NCI-H1436 treated with DMSO at 0.1 percent for 48 hours (cell line): ENCODE measurements around the gene MIEF2.

Experiments used
- DNase-seq: peaks from one replicate; lab custom pipeline; 2025; lab: John Stamatoyannopoulos, UW

Gene MIEF2

GRCh38 chr17:18256776-18257175 is 3.7 kb upstream of the MIEF2 start:
- DNase-seq = no peak

- no peak for DNase-seq
Observed at GRCh38 chr17:18257268-18257981, 3.0 kb upstream of the MIEF2 start.

- no peak for DNase-seq
Observed at GRCh38 chr17:18257982-18258355, 2.5 kb upstream of the MIEF2 start.

DNA sequence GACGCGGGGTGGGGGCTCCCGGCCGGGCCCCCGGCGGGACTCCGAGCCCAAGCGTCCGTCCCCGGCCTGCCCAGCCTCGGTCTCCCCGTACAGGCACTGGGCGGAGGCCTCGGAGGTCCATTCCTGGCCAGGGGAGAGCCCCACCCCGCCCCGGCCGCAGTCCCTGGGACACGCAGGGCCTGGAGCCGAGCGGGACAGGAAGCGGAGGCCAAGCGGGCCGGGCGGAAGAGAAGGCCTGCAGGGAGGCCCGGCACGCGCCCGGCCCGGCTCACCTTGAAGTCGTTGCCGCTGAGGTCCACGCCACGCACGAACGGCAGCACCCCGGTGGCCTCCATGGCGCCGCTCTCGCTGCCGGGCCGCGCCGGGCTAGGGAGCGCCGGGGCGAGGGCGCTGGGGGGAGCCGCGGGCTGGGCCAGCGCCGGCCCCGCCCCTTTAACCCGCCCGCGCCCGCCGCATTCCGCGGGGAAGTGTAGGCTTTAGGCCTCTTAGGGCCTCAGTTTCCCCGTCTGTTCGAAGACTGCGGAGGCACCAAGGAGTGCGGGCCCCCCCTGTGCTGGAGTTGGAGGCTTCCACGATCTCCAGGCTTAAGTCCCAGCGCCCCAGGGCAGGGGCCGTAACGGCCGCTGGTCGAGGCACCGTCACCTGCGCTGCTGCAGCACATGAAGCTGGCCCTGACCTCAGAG is 2.0 kb upstream of the MIEF2 start, which contains the start of gene FLII:
Gene FLII (minus strand): TSS at position 383 of the 683 bp plus-strand sequence. CDS start 48 bp downstream, at position 335.
- DNase-seq = no peak

DNA sequence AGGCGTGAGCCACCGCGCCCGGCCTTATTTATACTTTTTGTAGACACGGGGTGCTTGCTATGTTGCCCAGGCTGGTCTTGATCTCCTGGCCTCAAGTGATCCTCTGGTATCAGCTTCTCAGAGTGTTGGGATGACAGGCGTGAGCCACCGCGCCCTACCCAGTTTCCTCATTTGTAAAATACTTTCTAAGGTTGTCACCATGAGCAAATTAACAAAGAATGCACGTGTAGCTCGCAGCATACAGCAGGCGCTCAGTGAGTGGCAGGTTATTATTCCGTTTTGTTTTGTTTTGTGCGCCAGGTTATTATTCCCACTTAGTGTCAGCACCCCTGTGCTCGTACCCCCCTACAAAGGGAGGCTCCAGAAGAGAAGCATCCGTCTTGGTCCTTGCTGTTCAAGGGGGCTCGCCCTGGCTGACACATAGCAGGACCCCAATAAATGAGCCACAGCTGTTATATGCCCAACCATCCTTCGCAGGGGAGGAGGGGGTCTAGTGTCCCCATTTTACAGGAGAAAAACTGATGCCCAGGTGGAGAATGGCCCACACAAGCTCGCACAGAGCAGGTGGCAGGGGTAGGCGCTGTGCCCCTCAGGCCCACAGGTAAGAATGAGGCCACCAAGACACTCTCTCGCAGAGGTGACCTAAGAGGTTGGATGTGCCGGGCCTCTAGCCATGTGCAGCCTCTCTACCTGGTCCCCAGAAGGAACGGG is 686 bp upstream of the MIEF2 start:
- no peak for DNase-seq

DNA sequence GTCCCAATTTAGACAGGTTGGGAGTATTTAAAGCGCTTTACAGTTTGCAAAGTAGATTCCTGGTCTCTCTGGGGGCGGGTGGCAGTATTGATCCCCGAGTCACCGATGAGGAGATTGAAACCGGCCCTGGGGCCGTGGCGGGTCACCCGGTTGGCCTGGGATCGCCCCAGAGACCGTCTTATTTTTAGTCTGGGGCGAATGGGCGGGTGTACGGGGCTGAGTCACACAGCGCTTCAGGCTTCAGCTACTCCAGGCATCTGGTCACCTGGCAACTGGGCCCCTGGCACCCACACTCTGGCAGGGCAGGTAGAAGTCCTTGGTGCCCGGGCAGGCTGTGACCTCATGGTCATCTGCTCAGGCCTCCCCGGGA is 669 bp downstream of the MIEF2 start:
- no peak for DNase-seq

DNA sequence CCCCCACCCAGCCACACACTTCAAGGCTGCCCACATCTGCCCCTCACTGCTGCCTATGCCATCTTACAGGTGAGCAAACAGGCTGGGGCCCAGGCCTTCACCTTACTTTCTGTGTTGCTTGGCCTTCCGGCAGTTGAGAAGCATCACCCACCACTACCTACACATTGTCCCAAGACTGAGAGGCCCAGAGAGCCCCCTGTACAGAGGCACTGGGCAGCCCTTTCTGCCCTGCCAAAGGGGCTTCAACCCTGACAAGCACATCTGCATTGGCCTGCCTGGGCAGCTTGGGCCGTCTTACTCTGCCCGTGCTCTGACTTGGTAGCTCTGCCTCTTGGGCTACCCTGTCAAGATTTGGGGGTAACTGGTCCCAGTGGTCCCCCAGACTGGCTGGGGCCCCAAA is 1.2 kb downstream of the MIEF2 start:
- DNase-seq = no peak

DNA sequence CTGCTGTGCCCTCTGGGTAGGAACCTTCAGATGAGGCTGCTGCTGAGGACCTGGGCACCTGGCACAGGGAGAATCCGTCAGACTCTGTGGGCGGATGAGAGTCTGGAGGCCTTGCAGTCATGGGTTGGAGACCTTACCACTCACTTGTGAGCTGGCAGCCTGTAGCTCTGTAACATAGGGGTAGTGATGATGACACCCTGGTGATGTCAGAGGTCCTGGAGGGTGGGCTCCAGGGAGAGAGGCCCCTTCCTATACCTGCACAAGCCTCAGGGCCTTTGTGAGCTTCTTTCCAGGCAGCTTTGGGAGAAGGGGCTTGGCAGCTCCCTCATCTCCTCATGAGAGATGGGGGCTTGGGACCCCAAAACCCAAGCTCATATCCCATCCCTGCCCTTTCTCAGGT is 1.6 kb downstream of the MIEF2 start:
- DNase-seq = no peak

- DNase-seq = no peak
Observed at GRCh38 chr17:18262641-18263040, 2.2 kb downstream of the MIEF2 start.

- DNase-seq = no peak
Observed at GRCh38 chr17:18263885-18264682, 3.6 kb downstream of the MIEF2 start.

- DNase-seq = no peak
Observed at GRCh38 chr17:18267366-18267765, 6.9 kb downstream of the MIEF2 start.

- DNase-seq = no peak
Observed at GRCh38 chr17:18267927-18268711, 7.7 kb downstream of the MIEF2 start.

DNA sequence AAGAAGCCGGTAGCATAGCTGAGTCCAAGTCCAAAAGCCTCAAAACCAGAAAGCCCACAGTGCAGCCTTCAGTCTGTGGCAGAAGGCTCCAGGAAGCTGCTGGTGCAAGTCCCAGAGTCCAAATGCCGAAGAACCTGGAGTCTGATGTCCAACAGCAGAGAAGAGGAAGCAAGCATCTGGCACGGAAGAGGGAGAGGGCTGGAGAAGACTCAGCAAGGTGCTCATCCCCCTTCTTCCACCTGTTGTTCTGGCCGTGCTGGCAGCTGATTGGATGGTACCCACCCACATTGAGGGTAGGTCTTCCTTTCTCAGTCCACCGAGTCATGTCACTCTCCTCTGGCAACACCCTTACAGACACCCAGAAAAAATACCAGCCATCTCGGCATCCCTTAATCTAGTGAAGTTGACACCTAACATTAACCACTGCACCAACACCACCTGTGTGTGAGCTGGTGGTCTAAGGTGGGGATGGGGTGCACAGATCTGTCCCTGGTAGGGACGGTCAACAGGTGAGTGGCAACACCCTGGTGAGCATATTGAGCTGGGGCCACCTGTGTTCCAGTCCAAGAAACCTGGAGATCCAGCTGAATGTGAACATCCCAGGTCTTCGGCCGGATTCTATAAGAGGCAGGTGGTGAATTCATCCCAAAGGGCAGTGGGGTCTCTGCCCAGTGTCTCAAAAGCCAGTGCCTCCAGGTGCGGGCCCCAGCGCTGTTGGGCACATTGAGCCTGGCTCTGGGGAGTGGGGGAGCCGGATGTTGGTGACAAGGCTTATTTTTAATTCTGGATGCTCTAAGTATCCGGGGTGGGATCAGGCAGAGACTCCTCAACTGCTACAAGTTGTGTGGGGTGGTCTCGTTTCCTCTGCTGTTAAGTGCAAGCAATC is 9.8 kb downstream of the MIEF2 start:
- DNase-seq = no peak

- DNase-seq = no peak
Observed at GRCh38 chr17:18277076-18277475, 16.6 kb downstream of the MIEF2 start.

DNA sequence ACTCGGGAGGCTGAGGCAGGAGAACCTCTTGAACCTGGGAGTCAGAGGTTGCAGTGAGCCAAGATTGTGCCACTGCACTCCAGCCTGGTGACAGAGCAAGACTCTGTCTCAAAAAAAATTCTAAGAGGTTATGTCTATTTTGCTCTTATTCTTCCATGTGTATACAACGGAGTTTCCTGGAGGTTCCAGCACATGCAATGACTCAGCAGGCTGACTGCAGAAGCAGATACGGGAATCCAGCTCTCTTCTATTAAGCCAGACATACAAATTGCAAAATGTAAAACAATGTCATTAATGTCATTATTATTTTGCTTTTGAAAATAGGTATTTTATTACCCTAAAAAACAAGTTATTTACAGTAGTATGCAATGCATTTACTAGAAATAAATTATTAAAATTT is 18.4 kb downstream of the MIEF2 start:
- no peak for DNase-seq

DNA sequence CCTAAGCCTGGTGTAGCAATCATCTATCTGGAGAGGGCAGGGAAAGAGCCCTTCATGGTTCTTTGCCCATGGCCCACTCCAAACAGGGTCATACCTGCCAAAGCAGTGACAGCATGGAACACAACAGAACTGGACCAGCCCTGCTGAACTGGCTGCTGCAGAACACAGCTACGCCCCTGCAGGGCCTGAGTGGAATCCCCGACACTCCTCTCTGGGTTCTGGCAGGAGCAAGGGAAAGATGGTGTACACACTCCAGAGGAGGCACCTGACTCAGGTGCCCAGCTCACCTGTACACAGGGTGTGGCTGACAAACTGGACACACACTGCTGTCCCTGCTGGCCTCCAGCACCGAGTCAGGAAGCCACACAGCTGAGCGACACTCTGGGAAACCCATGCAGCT is 19.8 kb downstream of the MIEF2 start:
- DNase-seq = no peak

DNA sequence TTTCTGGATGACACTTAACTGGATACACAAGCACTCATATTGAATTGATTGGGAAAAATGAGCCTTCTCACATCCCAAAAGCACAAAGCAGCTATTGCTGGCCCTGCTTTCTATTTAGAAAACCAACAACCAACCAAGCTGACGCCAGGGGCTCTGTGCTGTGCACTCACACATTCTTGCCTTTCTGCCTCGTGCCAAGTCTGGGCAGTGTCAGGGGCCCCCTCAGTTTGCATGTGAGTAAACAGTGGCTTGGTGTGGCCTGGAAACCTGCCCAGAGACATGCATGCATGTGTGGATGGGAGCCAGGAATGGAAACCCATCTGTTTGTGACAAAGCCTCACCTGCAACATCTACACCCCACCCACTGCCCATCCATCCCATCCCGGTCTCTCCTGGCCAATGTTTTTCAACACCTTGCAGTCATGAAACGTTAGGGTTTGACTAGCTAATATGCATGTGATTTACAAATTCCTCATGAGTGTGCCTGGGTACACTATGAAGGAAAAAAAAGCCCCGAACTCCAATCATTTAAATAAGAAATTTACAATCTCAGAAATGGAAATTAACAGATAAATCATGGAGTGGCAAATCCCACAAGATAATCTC is 20.4 kb downstream of the MIEF2 start:
- no peak for DNase-seq

DNA sequence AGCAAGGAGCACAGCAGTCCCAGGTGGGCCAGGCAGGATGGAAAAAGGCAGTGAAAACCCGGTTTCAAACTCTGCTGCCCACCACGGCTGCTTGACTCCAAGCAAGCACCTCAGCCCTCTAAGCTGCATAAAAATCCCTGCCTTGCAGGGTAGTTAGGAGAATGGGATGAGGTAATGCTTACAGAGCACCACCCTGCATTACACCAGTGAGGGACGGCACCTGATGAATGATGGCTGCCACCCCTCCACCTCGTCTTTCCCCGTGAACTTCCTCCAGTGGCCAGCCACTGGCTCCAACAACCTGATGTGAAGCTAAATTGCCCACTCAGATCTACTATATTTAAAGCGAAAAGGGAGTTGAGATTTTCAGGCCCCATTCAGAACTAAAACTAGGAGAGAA is 21.3 kb downstream of the MIEF2 start:
- no peak for DNase-seq

GRCh38 chr17:18285296-18285695 is 24.8 kb downstream of the MIEF2 start:
- no peak for DNase-seq
